ENCODE measurements around the gene PPP1R18.
"Not testable (repeated sequence)": the region's sequence is repeated elsewhere in the genome, so short reads cannot be mapped to it uniquely, and the experiment has no call there.

PPP1R18 gene

GRCh38 chr6:30672445-30673253 lies 13.8 kb downstream of the PPP1R18 start, which contains the start of gene DHX16:
Gene DHX16 (minus strand): TSS chr6:30673006. CDS start chr6:30672841, 165 bp downstream.
- H3K4me3 ChIP-seq (ENCODE audit: control insufficient read depth, low read depth, low read length): peak within 1 kb of the TSS; percentile 93
- TF ChIP-seq CTCF (conservative IDR thresholded peaks at IDR 0.05; ENCODE audit: control insufficient read depth, insufficient read depth, low read depth, low read length): peak; percentile 86
- DNase-seq (ENCODE audit: low read depth): peak; percentile 99

GRCh38 chr6:30670760-30671527 lies 15.5 kb downstream of the PPP1R18 start:
- peak; percentile 39 for DNase-seq (ENCODE audit: low read depth)
- TF ChIP-seq CTCF (conservative IDR thresholded peaks at IDR 0.05; ENCODE audit: control insufficient read depth, insufficient read depth, low read depth, low read length): peak; percentile 34
- no peak overlapping the region for H3K4me3 ChIP-seq (ENCODE audit: control insufficient read depth, low read depth, low read length)

GRCh38 chr6:30666300-30666699 lies 20.1 kb downstream of the PPP1R18 start:
- H3K4me3 ChIP-seq (ENCODE audit: control insufficient read depth, low read depth, low read length): not testable (repeated sequence)
- DNase-seq (ENCODE audit: low read depth): peak; percentile 51

GRCh38 chr6:30664994-30665767 lies 21.3 kb downstream of the PPP1R18 start:
- TF ChIP-seq CTCF (conservative IDR thresholded peaks at IDR 0.05; ENCODE audit: control insufficient read depth, insufficient read depth, low read depth, low read length): no peak
- no peak overlapping the region for H3K4me3 ChIP-seq (ENCODE audit: control insufficient read depth, low read depth, low read length)

GRCh38 chr6:30657922-30658321 lies 28.5 kb downstream of the PPP1R18 start:
- not testable (repeated sequence) for DNase-seq (ENCODE audit: low read depth)

More at GRCh38 chr6:30664994-30665767, 21.3 kb downstream of the PPP1R18 start:
- DNase-seq (ENCODE audit: low read depth): no peak

GRCh38 chr6:30657454-30657853 lies 29.0 kb downstream of the PPP1R18 start:
- no peak for TF ChIP-seq CTCF (conservative IDR thresholded peaks at IDR 0.05; ENCODE audit: control insufficient read depth, insufficient read depth, low read depth, low read length)
- DNase-seq (ENCODE audit: low read depth): no peak
- H3K4me3 ChIP-seq (ENCODE audit: control insufficient read depth, low read depth, low read length): no peak overlapping the region

More at GRCh38 chr6:30657922-30658321, 28.5 kb downstream of the PPP1R18 start:
- not testable (repeated sequence) for H3K4me3 ChIP-seq (ENCODE audit: control insufficient read depth, low read depth, low read length)

GRCh38 chr6:30656513-30656912 lies 29.9 kb downstream of the PPP1R18 start:
- H3K4me3 ChIP-seq (ENCODE audit: control insufficient read depth, low read depth, low read length): no peak overlapping the region
- DNase-seq (ENCODE audit: low read depth): no peak
- TF ChIP-seq CTCF (conservative IDR thresholded peaks at IDR 0.05; ENCODE audit: control insufficient read depth, insufficient read depth, low read depth, low read length): no peak
